HG03575 (cell line): ENCODE data around the gene APOA5.
"Not testable (repeated sequence)": the region's sequence is repeated elsewhere in the genome, so short reads cannot be mapped to it uniquely, and the experiment has no call there.

Source experiments
- ATAC-seq: cut with Tn5 transposase; IDR thresholded peaks from one replicate; pipeline ENCODE4 v1.9.1; 2021; ENCODE audit not compliant: unreplicated experiment, insufficient number of reproducible peaks, low FRiP score; ENCODE audit errors: extremely low read depth

The APOA5 gene

GRCh38 chr11:116791813-116792143 is at the start of gene APOA5:
TSS of gene APOA5 (minus strand) at chr11:116791879. CDS start at chr11:116791860, 19 bp downstream.
- no peak for ATAC-seq

DNA sequence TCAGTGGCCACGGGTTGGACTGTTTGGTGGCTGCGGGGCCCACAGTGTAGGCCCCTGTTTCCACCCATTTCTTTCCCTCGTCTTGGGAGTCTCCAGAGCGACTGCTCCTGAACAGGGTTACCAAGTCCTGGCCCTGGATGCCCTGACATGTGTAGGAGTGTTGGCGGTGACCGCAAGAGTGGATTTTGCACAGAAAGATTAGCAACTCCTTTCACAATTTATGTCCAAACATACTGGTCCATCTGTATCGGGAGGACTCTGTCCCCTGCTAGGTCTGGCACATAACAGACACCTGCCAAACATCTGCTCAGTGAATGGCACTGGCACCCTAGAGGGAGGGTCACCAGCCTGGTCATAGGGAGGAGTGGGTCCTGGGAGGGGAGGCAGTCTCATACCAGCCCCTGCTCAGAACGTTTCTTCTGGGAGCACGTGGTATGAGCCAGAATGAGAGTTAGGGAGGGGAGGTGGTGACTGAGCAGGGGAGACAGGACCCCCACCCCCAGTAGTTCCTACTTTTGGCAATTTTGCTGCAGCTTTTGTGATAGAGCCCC is 49.1 kb upstream of the APOA5 start:
- no peak for ATAC-seq

GRCh38 chr11:116840224-116840745 is 48.6 kb upstream of the APOA5 start:
- ATAC-seq = no peak

- ATAC-seq = no peak
Observed at GRCh38 chr11:116838321-116839084, 46.8 kb upstream of the APOA5 start.

GRCh38 chr11:116837231-116838091 is 45.8 kb upstream of the APOA5 start, which contains the start of gene APOA1:
TSS of gene APOA1 (minus strand) at chr11:116837622. CDS start at chr11:116837387, 235 bp downstream.
- no peak for ATAC-seq

GRCh38 chr11:116836632-116836991 is 44.9 kb upstream of the APOA5 start:
- ATAC-seq = no peak

- no peak for ATAC-seq
Observed at GRCh38 chr11:116835791-116836631, 44.3 kb upstream of the APOA5 start.

DNA sequence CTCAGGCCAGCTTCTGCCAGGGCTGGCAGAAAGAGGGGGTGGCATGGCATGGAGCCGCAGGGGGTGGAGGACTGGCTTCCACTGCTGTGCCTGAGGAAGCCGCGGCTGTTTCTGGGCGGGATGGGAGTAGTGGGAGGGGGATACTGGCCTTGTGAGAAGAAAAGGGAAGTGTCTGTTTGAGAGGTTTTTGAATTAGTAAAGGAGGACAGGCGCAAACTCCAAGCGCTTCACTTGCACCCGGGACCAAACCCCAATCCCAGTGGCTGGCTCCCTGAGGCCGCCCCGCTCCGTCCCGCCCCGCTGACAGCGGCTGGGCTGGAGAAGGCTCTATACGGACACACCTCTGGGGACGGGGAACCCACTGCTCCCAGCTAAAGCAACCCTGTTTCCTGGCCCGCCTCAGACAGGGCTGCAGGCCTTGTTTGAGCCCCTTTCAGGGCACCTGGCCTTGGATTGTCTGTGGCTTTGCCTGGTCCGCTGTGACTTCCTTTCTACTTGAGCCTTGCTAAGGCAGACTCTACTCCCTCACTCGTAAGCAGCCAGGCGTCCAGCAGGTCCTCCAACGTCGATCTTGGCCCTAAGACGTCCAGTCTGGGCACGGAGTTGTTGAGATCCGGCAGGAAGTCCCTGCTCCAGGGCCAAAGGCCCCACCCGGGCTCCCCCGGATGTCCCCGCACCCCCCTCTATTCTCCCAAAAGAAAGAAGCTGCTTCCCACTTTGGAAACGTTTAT is 43.5 kb upstream of the APOA5 start:
- no peak for ATAC-seq

DNA sequence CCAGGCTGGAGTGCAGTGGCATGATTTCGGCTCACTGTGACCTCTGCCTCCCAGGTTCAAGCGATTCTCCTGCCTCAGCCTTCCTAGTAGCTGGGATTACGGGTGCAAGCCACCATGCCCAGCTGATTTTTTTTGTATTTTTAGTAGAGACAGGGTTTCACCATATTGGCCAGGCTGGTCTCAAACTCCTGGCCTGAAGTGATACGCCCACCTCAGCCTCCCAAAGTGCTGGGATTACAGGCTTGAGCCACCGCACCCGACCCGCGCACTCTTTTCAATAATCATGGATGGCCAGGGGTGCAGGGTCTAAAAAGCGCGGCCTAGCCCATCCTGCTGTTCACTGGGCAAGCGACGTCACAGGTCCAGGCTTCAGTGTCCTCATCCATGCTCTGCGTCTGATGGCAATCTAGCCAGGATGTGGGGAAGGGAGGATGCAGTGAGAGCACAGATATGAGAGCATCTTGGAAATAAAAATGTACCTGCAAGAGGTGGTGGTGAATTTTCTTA is 42.9 kb upstream of the APOA5 start:
- ATAC-seq = not testable (repeated sequence)

- ATAC-seq = no peak
Observed at GRCh38 chr11:116833816-116834534, 42.3 kb upstream of the APOA5 start.

DNA sequence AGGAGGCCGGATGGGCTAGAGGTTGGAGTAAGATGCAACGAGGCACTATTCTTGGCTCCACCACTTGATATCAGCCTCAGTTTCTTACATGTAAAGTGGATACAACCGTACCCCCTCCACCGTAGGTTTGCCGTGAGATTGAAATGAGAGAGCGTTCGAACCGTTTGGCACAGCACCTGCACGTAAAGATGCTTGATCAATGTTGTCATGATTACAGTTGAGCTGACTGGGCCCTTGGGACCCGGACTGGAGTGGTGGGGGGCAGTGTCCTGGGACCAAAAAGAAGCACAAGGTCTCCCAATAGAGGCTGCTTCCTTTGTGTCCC is 41.8 kb upstream of the APOA5 start:
- no peak for ATAC-seq

GRCh38 chr11:116832350-116833290 is 40.9 kb upstream of the APOA5 start:
- ATAC-seq = no peak

DNA sequence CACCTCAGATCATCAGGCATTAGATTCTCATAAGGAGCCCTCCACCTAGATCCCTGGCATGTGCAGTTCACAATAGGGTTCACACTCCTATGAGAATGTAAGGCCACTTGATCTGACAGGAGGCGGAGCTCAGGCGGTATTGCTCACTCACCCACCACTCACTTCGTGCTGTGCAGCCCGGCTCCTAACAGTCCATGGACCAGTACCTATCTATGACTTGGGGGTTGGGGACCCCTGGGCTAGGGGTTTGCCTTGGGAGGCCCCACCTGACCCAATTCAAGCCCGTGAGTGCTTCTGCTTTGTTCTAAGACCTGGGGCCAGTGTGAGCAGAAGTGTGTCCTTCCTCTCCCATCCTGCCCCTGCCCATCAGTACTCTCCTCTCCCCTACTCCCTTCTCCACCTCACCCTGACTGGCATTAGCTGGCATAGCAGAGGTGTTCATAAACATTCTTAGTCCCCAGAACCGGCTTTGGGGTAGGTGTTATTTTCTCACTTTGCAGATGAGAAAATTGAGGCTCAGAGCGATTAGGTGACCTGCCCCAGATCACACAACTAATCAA is 40.2 kb upstream of the APOA5 start:
- ATAC-seq = no peak

GRCh38 chr11:116830184-116830912 is 38.7 kb upstream of the APOA5 start:
- no peak for ATAC-seq

- no peak for ATAC-seq
Observed at GRCh38 chr11:116829525-116830183, 38.0 kb upstream of the APOA5 start, which contains the start of gene APOC3. TSS of gene APOC3 (plus strand) at chr11:116829907. CDS start at chr11:116830583, 676 bp downstream.
